ENCODE measurements around the gene CRYL1.
A peak's percentile ranks its signal among the peaks of the same experiment; 100 is the strongest.

The CRYL1 gene

GRCh38 chr13:20566898-20567874 is 41.5 kb upstream of the CRYL1 start, which contains the start of gene IFT88:
Gene IFT88 (plus strand): TSS chr13:20567157. CDS start chr13:20574386, 7,229 bp downstream.
- no peak for TF ChIP-seq CTCF (IDR thresholded peaks at IDR 0.05; ENCODE audit: low read length, missing control alignments)
- DNase-seq (ENCODE audit: low read depth): peak; percentile 87
- H3K4me3 ChIP-seq (replicated peaks; ENCODE audit: low read depth, low read length): peak within 1 kb of the TSS; percentile 75

- no peak for DNase-seq (ENCODE audit: low read depth)
- no peak for TF ChIP-seq CTCF (IDR thresholded peaks at IDR 0.05; ENCODE audit: low read length, missing control alignments)
- H3K4me3 ChIP-seq (replicated peaks; ENCODE audit: low read depth, low read length): peak overlapping the region; percentile 75
Observed at GRCh38 chr13:20566468-20566897, 40.8 kb upstream of the CRYL1 start.

GRCh38 chr13:20565115-20565736 is 39.6 kb upstream of the CRYL1 start:
- DNase-seq (ENCODE audit: low read depth): no peak

GRCh38 chr13:20561741-20562140 is 36.1 kb upstream of the CRYL1 start:
- H3K4me3 ChIP-seq (replicated peaks; ENCODE audit: low read depth, low read length): no peak overlapping the region
- TF ChIP-seq CTCF (IDR thresholded peaks at IDR 0.05; ENCODE audit: low read length, missing control alignments): no peak
- DNase-seq (ENCODE audit: low read depth): no peak

More at GRCh38 chr13:20565115-20565736, 39.6 kb upstream of the CRYL1 start:
- no peak for TF ChIP-seq CTCF (IDR thresholded peaks at IDR 0.05; ENCODE audit: low read length, missing control alignments)
- no peak overlapping the region for H3K4me3 ChIP-seq (replicated peaks; ENCODE audit: low read depth, low read length)

- DNase-seq (ENCODE audit: low read depth): no peak
- no peak for TF ChIP-seq CTCF (IDR thresholded peaks at IDR 0.05; ENCODE audit: low read length, missing control alignments)
- no peak overlapping the region for H3K4me3 ChIP-seq (replicated peaks; ENCODE audit: low read depth, low read length)
Observed at GRCh38 chr13:20559659-20560356, 34.2 kb upstream of the CRYL1 start.

GRCh38 chr13:20558982-20559381 is 33.3 kb upstream of the CRYL1 start:
- H3K4me3 ChIP-seq (replicated peaks; ENCODE audit: low read depth, low read length): no peak overlapping the region
- no peak for TF ChIP-seq CTCF (IDR thresholded peaks at IDR 0.05; ENCODE audit: low read length, missing control alignments)
- DNase-seq (ENCODE audit: low read depth): no peak

Measured in fibroblast of pulmonary artery (primary cell).